HepG2 (cell line): Measurements from ENCODE around the gene ITCH. TPM values are rescaled to one million over a fixed set of nuclear protein-coding genes. Genes with fewer than 3 reads are reported as not detected.

Source experiments
- EP300 ChIP-seq, 3 experiments: sonication (generic) in 1 of 3; formaldehyde crosslinking in 1 of 3; IDR thresholded peaks; 2 replicates each; pipeline versions ENCODE4 v1.5.1 to v1.6.1; 2011 to 2020; ENCODE audit warnings: low read depth in 2 of 3, low read length in 2 of 3, borderline replicate concordance in 1 of 3, improper control_type of control experiment in 1 of 3, mild to moderate bottlenecking in 1 of 3, missing genetic modification reagents in 1 of 3, moderate library complexity in 1 of 3
- FOXO1 ChIP-seq: sonication (generic); formaldehyde crosslinking; IDR thresholded peaks from 2 replicates; pipeline ENCODE4 v1.4.0; 2020; ENCODE audit warnings: missing genetic modification reagents
- KDM4B ChIP-seq: sonication (generic); formaldehyde crosslinking; IDR thresholded peaks from 2 replicates; pipeline ENCODE4 v1.4.0; 2020; ENCODE audit warnings: missing genetic modification reagents
- MLLT10 ChIP-seq: sonication (generic); formaldehyde crosslinking; IDR thresholded peaks from 2 replicates; pipeline ENCODE4 v1.4.0; 2020; ENCODE audit warnings: missing genetic modification reagents
- MTF2 ChIP-seq: sonication (generic); formaldehyde crosslinking; IDR thresholded peaks from 2 replicates; pipeline ENCODE4 v1.5.0; 2020; ENCODE audit warnings: missing genetic modification reagents, borderline replicate concordance
- MXI1 ChIP-seq: IDR thresholded peaks from 3 replicates; pipeline ENCODE4 v1.6.1; 2012; ENCODE audit warnings: low read depth, low read length, inconsistent platforms, borderline replicate concordance
- NFE2L1 ChIP-seq: sonication (generic); formaldehyde crosslinking; IDR thresholded peaks from 2 replicates; pipeline ENCODE4 v1.4.0; 2020; ENCODE audit warnings: missing genetic modification reagents, mild to moderate bottlenecking, borderline replicate concordance
- SMAD3 ChIP-seq: sonication (generic); formaldehyde crosslinking; IDR thresholded peaks from 2 replicates; pipeline ENCODE4 v1.4.0; 2020; ENCODE audit warnings: missing genetic modification reagents
- SRSF9 ChIP-seq: fragments of 200-400 bp; formaldehyde crosslinking; IDR thresholded peaks from 2 replicates; pipeline ENCODE4 v1.6.1; 2018; ENCODE audit warnings: borderline replicate concordance, mild to moderate bottlenecking, low read depth, low read length; ENCODE audit not compliant: insufficient read depth, poor library complexity, severe bottlenecking
- ZNF253 ChIP-seq: sonication (generic); formaldehyde crosslinking; IDR thresholded peaks from 2 replicates; pipeline ENCODE4 v1.8.0; 2022; ENCODE audit warnings: mild to moderate bottlenecking, missing genetic modification reagents, borderline replicate concordance
- ZNF441 ChIP-seq: sonication (generic); formaldehyde crosslinking; IDR thresholded peaks from 2 replicates; pipeline ENCODE4 v1.7.0; 2021; ENCODE audit warnings: missing genetic modification reagents, borderline replicate concordance
- ZNF616 ChIP-seq: sonication (generic); formaldehyde crosslinking; IDR thresholded peaks from 2 replicates; pipeline ENCODE4 v1.5.0; 2020; ENCODE audit warnings: low read depth, mild to moderate bottlenecking, missing genetic modification reagents
- ZNF713 ChIP-seq: sonication (generic); formaldehyde crosslinking; IDR thresholded peaks from 2 replicates; pipeline ENCODE4 v1.4.0; 2020; ENCODE audit warnings: mild to moderate bottlenecking, missing genetic modification reagents
- ZNF768 ChIP-seq: sonication (generic); formaldehyde crosslinking; IDR thresholded peaks from 2 replicates; pipeline ENCODE4 v1.4.0; 2020; ENCODE audit warnings: missing genetic modification reagents
- polyA plus RNA-seq, 8 experiments: library from polyadenylated mRNA; depleted of rRNA in 3 of 8; stranded (reverse) in 7 of 8; unstranded in 1 of 8; fragments of >200 nt; fragmentation: Illumina TruSeq in 4 of 8; extraction: Trizol in 4 of 8; gene quantifications; 2 replicates each; pipeline versions ENCODE4 v1.2.1 to v1.2.3, GENCODE V29; 2011 to 2016; ENCODE audit warnings: low read depth in 4 of 8, missing spikeins in 1 of 8, mixed read lengths in 1 of 8; ENCODE audit not compliant: insufficient read depth in 1 of 8
- total RNA-seq, 5 experiments: library from RNA; depleted of rRNA; stranded (reverse); fragments of >200 nt; fragmentation: Illumina TruSeq; extraction: Trizol; gene quantifications; 2 replicates each; pipeline ENCODE4 v1.2.3, GENCODE V29; 2016; ENCODE audit warnings: low read depth in 1 of 5
- TF ChIP-seq, protein P1 (sequence below): sonication (generic); formaldehyde crosslinking; IDR thresholded peaks from 2 replicates; pipeline ENCODE4 v1.4.0; 2020; ENCODE audit warnings: missing genetic modification reagents
- TF ChIP-seq, protein P2 (sequence below): sonication (generic); formaldehyde crosslinking; IDR thresholded peaks from 2 replicates; pipeline ENCODE4 v1.4.0; 2020; ENCODE audit warnings: mild to moderate bottlenecking, missing genetic modification reagents
- TF ChIP-seq, protein P3 (sequence below): sonication (generic); formaldehyde crosslinking; IDR thresholded peaks from 2 replicates; pipeline ENCODE4 v1.8.1; 2023; ENCODE audit warnings: missing genetic modification reagents, inconsistent platforms, borderline replicate concordance
- TF ChIP-seq, protein P4 (sequence below): IDR thresholded peaks from 2 replicates; pipeline ENCODE4 v1.6.1; 2016; ENCODE audit warnings: low read depth, control low read depth
- TF ChIP-seq, protein P5 (sequence below): IDR thresholded peaks from 2 replicates; pipeline ENCODE4 v1.6.1; 2012; ENCODE audit warnings: low read depth, low read length, improper control_type of control experiment
- TF ChIP-seq, protein P6 (sequence below): sonication (generic); formaldehyde crosslinking; IDR thresholded peaks from 2 replicates; pipeline ENCODE4 v1.4.0; 2020; ENCODE audit warnings: missing genetic modification reagents

Gene ITCH
- total and polyA plus RNA-seq, 2 of the 13 experiments (the other 11 are each of a cell fraction or from before 2014, with no cell fraction given): 20.5 to 112 TPM

DNA sequence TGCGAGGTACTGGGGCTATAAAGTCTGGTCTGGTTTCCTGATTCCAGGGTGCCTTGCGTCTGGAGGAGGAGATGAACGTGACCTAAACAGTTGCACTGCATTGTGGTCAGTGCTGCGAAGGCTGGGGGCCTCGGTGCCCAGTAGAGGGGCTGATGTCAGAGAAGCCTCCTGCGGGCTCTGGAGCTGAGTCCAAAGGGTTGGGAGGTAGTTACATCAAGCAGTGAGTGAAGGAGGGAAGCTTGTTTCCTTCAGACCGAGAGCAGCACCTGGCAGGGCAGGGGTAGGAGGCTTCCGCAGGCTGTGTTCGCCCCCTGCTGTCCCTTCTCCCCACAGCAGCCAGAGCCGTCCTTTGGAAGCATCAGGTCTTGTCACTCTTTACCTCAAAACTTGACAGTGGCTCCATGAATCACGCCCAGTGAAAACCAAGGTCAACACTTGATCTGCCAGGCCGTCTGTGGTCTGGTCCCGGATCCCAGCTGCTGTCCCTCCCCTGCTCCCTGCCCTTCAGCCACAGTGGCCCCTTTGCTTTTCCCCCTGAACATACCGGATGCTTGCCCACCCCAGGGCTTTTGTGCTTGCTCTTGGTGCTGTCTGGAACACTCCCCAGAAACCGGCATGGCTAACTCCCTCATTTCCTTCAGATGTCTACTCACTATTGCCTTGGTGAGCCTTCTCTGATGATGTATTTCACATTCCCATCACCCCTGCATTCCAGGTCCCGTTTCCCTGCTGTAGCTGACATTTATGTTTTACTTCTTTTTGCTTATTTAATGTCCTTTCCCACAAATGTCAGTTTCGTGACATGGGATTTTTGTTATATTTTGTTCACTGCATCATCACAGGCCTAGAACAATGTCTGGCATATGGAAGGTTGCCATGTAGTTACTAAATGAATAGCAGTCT is 160.1 kb downstream of the ITCH start (continued):
- TF ChIP-seq SRSF9: no peak
- TF ChIP-seq MTF2 (CRISPR knock-in tag): no peak
- no peak for TF ChIP-seq MLLT10 (CRISPR knock-in tag)
- peak; percentile 37; the same call in 1 of the 2 replicates for TF ChIP-seq FOXO1 (CRISPR knock-in tag)
- no peak; the same call in 1 of the 2 replicates for TF ChIP-seq ZNF768
- no peak for TF ChIP-seq SMAD3
- TF ChIP-seq, protein P1, sequence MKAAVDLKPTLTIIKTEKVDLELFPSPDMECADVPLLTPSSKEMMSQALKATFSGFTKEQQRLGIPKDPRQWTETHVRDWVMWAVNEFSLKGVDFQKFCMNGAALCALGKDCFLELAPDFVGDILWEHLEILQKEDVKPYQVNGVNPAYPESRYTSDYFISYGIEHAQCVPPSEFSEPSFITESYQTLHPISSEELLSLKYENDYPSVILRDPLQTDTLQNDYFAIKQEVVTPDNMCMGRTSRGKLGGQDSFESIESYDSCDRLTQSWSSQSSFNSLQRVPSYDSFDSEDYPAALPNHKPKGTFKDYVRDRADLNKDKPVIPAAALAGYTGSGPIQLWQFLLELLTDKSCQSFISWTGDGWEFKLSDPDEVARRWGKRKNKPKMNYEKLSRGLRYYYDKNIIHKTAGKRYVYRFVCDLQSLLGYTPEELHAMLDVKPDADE (CRISPR knock-in tag): no peak
- TF ChIP-seq ZNF253 (CRISPR knock-in tag): no peak
- TF ChIP-seq, protein P2, sequence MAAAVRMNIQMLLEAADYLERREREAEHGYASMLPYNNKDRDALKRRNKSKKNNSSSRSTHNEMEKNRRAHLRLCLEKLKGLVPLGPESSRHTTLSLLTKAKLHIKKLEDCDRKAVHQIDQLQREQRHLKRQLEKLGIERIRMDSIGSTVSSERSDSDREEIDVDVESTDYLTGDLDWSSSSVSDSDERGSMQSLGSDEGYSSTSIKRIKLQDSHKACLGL: 0 out of 2 replicates have a peak, but pooled peaks have one; percentile 44
- TF ChIP-seq, protein P3, sequence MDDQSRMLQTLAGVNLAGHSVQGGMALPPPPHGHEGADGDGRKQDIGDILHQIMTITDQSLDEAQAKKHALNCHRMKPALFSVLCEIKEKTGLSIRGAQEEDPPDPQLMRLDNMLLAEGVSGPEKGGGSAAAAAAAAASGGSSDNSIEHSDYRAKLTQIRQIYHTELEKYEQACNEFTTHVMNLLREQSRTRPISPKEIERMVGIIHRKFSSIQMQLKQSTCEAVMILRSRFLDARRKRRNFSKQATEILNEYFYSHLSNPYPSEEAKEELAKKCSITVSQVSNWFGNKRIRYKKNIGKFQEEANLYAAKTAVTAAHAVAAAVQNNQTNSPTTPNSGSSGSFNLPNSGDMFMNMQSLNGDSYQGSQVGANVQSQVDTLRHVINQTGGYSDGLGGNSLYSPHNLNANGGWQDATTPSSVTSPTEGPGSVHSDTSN (CRISPR knock-in tag): no peak
- TF ChIP-seq, protein P4, sequence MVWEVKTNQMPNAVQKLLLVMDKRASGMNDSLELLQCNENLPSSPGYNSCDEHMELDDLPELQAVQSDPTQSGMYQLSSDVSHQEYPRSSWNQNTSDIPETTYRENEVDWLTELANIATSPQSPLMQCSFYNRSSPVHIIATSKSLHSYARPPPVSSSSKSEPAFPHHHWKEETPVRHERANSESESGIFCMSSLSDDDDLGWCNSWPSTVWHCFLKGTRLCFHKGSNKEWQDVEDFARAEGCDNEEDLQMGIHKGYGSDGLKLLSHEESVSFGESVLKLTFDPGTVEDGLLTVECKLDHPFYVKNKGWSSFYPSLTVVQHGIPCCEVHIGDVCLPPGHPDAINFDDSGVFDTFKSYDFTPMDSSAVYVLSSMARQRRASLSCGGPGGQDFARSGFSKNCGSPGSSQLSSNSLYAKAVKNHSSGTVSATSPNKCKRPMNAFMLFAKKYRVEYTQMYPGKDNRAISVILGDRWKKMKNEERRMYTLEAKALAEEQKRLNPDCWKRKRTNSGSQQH (CRISPR knock-in tag): no peak
- TF ChIP-seq EP300 (IDR thresholded peaks at IDR 0.05; ENCODE audit: low read depth in 2 of 2, low read length in 2 of 2): no peak
- TF ChIP-seq EP300 (CRISPR knock-in tag; IDR thresholded peaks at IDR 0.05; ENCODE audit: borderline replicate concordance): no peak; the same call in 1 of the 2 replicates
- TF ChIP-seq, protein P5, sequence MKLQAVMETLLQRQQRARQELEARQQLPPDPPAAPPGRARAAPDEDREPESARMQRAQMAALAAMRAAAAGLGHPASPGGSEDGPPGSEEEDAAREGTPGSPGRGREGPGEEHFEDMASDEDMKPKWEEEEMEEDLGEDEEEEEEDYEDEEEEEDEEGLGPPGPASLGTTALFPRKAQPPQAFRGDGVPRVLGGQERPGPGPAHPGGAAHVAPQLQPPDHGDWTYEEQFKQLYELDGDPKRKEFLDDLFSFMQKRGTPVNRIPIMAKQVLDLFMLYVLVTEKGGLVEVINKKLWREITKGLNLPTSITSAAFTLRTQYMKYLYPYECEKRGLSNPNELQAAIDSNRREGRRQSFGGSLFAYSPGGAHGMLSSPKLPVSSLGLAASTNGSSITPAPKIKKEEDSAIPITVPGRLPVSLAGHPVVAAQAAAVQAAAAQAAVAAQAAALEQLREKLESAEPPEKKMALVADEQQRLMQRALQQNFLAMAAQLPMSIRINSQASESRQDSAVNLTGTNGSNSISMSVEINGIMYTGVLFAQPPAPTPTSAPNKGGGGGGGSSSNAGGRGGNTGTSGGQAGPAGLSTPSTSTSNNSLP: peak; percentile 42; the same call in 1 of the 2 replicates
- peak; percentile 87 for TF ChIP-seq MXI1
- TF ChIP-seq KDM4B (CRISPR knock-in tag): peak; percentile 36; the same call in 1 of the 2 replicates
- TF ChIP-seq ZNF441 (CRISPR knock-in tag): no peak
- TF ChIP-seq ZNF616 (CRISPR knock-in tag): no peak
- no peak; the same call in 1 of the 2 replicates for TF ChIP-seq ZNF713
- TF ChIP-seq NFE2L1 (CRISPR knock-in tag): no peak
- TF ChIP-seq, protein P6, sequence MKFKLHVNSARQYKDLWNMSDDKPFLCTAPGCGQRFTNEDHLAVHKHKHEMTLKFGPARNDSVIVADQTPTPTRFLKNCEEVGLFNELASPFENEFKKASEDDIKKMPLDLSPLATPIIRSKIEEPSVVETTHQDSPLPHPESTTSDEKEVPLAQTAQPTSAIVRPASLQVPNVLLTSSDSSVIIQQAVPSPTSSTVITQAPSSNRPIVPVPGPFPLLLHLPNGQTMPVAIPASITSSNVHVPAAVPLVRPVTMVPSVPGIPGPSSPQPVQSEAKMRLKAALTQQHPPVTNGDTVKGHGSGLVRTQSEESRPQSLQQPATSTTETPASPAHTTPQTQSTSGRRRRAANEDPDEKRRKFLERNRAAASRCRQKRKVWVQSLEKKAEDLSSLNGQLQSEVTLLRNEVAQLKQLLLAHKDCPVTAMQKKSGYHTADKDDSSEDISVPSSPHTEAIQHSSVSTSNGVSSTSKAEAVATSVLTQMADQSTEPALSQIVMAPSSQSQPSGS: no peak
